PFSK-1 (cell line): ENCODE results near the gene ATP6V1C2.

Source experiments
- FOXP2 ChIP-seq: optimal IDR thresholded peaks from 2 replicates; pipeline ENCODE3; 2011; ENCODE audit warnings: borderline replicate concordance, control low read depth, inconsistent platforms; ENCODE audit not compliant: insufficient read depth; ENCODE audit errors: extremely low read length, extremely low read depth
- POLR2AphosphoS5 ChIP-seq: IDR thresholded peaks from 2 replicates; pipeline ENCODE4 v1.6.1; 2012; ENCODE audit warnings: low read depth, mild to moderate bottlenecking, control low read depth, low read length, moderate library complexity
- SIN3A ChIP-seq: IDR thresholded peaks from 2 replicates; pipeline ENCODE4 v1.6.1; 2012; ENCODE audit warnings: mild to moderate bottlenecking, low read length, moderate library complexity, borderline replicate concordance; ENCODE audit not compliant: insufficient read depth
- TAF1 ChIP-seq: IDR thresholded peaks from 2 replicates; pipeline ENCODE4 v1.6.1; 2012; ENCODE audit warnings: low read length, control low read depth, borderline replicate concordance; ENCODE audit not compliant: insufficient read depth
- TF ChIP-seq, protein P1 (sequence below), 2 experiments: IDR thresholded peaks; 2 replicates each; pipeline versions ENCODE4 v1.6.1 to v1.8.0; 2011 to 2012; ENCODE audit warnings: low read depth in 2 of 2, low read length in 2 of 2, control low read depth in 1 of 2, inconsistent platforms in 1 of 2, mild to moderate bottlenecking in 1 of 2, moderate library complexity in 1 of 2; ENCODE audit not compliant: insufficient read depth in 1 of 2

DNA sequence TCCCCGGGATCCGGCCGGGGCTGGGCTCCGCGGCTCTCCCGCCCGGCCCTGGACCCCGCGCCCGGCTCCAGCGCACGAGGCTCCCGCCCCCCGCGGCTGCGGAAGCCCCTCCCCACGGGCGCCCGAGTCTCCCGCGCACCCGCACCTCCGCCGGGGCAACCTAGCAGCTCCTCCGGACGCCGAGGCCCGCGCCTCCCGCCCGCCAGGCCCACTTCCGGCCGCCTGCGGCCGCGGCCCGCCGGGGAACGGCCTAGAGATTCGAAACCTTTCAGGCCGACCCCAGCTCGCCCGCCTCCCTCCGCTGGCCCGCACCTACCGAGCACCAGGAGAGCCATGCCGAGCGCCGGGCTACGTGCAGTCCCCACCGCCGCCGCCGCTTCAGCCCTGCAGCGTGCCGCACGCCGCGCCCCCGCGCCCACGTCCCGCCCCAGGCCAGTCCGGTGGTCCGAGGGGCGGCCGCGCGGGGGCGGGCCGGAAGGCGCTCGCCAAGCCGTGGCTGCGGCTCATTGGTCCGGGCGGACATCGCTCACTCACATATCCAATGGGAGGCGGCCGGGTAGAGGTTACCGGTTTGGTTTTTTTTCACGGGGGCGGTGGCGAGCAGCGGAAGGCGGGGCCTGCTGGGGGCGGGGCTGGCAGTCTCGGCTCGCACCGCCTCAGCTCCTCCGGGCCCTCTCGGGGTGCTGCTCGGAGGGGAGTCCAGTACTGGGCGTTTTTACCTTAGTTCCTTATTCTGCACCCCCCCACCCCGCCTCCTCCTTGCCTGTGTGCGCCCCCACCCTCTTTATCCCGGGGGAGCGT lies 91.1 kb downstream of the ATP6V1C2 start, which contains the start of gene PDIA6:
- TF ChIP-seq POLR2AphosphoS5 (peak; percentile 72), SIN3A (no peak; the same call in 1 of the 2 replicates), TAF1 (no peak; the same call in 1 of the 2 replicates), FOXP2 (no peak)
- TF ChIP-seq, protein P1, sequence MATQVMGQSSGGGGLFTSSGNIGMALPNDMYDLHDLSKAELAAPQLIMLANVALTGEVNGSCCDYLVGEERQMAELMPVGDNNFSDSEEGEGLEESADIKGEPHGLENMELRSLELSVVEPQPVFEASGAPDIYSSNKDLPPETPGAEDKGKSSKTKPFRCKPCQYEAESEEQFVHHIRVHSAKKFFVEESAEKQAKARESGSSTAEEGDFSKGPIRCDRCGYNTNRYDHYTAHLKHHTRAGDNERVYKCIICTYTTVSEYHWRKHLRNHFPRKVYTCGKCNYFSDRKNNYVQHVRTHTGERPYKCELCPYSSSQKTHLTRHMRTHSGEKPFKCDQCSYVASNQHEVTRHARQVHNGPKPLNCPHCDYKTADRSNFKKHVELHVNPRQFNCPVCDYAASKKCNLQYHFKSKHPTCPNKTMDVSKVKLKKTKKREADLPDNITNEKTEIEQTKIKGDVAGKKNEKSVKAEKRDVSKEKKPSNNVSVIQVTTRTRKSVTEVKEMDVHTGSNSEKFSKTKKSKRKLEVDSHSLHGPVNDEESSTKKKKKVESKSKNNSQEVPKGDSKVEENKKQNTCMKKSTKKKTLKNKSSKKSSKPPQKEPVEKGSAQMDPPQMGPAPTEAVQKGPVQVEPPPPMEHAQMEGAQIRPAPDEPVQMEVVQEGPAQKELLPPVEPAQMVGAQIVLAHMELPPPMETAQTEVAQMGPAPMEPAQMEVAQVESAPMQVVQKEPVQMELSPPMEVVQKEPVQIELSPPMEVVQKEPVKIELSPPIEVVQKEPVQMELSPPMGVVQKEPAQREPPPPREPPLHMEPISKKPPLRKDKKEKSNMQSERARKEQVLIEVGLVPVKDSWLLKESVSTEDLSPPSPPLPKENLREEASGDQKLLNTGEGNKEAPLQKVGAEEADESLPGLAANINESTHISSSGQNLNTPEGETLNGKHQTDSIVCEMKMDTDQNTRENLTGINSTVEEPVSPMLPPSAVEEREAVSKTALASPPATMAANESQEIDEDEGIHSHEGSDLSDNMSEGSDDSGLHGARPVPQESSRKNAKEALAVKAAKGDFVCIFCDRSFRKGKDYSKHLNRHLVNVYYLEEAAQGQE (IDR thresholded peaks at IDR 0.05; ENCODE audit: insufficient read depth in 1 of 2, low read depth in 2 of 2, low read length in 2 of 2): peak in 1 of 2 experiments; percentile 15; a peak in 1 of 4 replicates
